SIG-M5 treated with dmso at 0.1 percent for 504 hours (cell line): ENCODE measurements around the gene LATS2.
"Not testable (repeated sequence)": the region's sequence is repeated elsewhere in the genome, so short reads cannot be mapped to it uniquely, and the experiment has no call there.

ENCODE experiments used
- DNase-seq: peaks from one replicate; lab custom pipeline; 2025; ENCODE audit not compliant: unreplicated experiment; lab: John Stamatoyannopoulos, UW

The LATS2 gene

DNA sequence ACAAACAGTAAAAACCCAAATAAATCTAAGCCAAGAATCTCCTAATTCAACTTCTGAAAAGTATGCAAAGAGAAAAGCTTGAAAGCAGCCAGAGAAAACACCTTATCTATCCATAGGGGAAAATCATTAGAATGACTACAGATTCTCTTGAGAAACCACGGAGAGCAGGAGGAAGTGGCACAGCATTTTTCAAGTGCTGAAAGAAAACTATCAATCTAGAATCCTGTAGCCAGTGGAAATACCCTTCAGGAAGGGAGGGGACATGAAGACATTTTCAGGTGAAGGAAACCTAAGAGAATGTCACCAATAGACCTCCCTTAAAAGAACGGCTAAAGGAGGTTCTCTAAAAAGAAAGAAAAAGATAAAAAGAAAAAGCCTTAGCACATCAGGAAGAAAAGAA is 92.6 kb downstream of the LATS2 start:
- no peak for DNase-seq

DNA sequence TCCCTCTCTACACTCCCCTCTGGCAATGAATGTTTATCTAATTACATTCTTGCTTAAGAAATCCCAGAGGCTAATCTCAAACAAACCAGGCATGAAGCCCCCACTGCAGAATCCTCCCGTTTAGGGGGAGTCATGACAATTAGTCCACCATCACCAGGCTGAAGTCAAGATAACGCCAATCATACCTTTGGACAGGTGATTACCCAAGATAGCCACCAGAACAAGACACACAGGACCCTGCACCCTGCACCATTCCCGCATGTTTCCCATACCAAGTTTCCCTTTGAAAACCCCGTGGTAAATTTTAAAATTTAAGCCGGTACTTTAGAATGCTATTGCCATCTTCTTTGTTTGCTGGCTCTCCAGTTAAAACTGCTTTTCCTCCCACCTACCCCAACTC is 94.0 kb downstream of the LATS2 start:
- DNase-seq, result no peak

- no peak for DNase-seq
Observed at GRCh38 chr13:20964904-20965303, 96.5 kb downstream of the LATS2 start.

- not testable (repeated sequence) for DNase-seq
Observed at GRCh38 chr13:20961663-20962062, 99.7 kb downstream of the LATS2 start.

DNA sequence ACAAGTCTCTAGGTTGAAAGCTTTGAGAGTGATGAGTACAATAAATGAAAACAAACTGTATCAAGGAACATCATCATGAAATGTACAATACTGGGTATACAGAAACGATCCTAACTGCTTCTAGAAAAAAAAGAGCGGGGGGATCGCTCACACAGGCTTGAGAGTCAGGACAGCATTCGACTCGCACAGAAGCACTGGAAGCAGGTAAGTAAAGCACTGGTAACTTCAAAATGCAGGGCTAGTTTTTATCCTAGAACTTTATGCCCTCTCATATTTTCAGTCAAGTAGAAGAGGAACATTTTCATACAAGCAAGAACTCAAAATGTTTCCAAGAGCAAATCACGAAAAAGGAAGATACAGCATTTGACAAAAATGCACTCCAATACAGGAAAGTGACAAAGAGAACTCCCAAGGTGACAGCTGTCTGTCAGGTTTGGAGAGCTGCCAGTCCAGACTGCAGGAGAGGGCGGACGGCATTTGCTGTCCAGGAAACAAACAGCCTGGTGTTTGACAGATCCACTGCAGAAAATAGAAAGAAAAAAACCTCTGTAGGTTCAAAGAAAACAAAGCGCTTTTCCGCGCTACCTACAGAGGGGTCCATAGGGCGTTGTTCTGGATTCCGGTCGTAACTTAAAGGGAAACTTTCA is 100.6 kb downstream of the LATS2 start:
- DNase-seq, result no peak

DNA sequence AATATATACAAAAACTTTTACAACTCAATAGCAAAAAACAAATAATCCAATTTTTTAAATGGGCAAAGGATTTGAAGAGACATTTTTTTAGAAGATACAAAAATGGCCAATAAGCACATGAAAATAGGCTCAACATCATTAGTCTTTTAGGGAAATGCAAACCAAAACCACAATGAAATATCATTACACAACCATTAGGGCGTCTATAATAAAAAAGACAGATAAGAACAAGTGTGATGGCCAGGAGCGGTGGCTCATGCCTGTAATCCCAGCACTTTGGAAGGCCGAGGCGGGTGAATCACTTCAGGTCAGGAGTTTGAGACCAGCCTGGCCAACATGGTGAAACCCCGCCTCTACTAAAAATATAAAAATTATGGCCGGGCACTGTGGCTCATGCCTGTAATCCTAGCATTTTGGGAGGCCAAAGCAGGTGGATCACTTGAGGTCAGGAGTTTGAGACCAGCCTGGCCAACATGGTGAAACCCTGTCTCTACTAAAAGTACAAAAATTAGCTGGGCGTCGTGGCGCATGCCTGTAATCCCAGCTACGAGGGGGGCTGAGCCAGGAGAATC is 104.3 kb downstream of the LATS2 start:
- not testable (repeated sequence) for DNase-seq

- no peak for DNase-seq
Observed at GRCh38 chr13:20955496-20955895, 105.9 kb downstream of the LATS2 start.

DNA sequence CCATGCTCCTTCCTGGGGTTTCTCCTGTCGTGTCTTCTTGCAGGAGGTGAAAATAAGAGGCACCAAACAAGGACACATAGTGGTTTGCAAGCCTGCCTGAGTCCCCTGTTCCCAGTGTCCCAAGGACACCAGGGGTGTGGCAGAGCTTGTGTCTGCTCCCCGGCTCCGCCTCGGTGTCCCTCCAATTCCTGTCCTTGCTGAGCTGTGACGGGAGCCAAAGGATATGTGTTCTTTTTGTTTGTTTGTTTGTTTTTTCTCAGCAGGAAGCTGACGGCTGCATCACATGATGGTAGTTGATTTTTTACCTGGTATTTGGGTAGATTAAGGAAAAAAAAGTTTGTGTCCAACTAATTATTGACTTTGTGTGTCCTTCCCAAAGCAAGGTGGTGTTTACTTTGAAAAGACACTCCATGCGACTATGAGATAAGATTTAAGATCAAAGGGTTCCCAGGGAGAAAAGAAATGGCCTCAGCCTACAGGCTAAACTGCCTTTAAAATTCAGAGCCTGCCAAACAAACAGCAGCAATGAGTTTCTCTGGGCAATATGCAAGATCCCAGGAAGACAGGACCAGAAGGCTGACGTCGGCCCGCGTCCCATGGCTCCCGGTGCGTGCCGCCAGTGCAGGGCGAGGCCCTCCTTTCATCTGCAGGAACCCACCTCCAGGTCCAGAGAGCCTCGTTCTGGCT is 108.0 kb downstream of the LATS2 start:
- no peak for DNase-seq

DNA sequence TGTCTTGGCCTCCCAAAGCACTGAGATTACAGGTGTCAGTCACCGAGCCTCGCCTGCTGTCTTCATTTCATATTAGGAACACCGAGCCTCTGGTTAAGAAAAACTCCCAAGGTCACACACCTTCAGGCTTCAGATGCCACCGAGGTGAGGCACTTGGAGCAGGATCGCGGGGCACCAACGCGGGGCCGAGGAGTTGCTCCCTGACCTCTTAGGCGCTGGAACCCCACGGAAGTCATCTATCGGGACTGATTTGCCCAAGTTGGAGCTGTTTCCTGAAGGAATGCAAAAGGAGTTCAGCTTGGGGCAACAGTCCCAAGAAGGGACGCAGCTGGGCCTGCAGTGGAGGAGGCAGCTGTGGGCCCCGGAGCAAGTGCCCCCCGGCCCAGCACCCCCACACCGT is 108.5 kb downstream of the LATS2 start:
- DNase-seq, result no peak

- not testable (repeated sequence) for DNase-seq
Observed at GRCh38 chr13:20948001-20948400, 113.4 kb downstream of the LATS2 start.

GRCh38 chr13:20945952-20946383 is 115.4 kb downstream of the LATS2 start:
- DNase-seq, result no peak

DNA sequence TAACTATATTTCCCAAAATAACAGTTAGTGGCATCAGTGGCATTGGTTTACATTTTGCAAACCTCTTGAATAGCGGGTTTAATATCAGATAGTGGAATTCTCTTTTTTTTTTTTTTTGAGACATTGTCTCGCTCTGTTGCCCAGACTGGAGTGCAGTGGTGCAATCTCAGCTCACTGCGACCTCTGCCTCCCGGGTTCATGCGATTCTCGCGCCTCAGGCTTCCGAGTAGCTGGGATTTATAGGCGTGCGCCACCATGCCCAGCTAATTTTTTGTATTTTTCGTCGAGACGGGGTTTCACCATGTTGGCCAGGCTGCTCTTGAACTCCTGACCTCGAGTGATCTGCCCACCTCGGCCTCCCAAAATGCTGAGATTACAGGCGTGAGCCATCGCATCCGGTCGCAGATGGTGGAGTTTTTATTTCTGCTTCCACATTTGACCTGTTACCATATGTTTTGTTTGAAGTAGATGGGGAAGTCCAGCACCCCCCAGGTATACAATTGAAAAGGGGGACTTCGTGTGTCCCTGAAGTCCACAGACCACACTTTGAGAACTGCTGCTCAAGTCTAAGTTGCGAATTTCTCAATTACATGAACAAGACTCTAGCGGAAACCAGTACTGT is 118.3 kb downstream of the LATS2 start:
- DNase-seq, result no peak

GRCh38 chr13:20940511-20940910 is 120.9 kb downstream of the LATS2 start:
- not testable (repeated sequence) for DNase-seq

DNA sequence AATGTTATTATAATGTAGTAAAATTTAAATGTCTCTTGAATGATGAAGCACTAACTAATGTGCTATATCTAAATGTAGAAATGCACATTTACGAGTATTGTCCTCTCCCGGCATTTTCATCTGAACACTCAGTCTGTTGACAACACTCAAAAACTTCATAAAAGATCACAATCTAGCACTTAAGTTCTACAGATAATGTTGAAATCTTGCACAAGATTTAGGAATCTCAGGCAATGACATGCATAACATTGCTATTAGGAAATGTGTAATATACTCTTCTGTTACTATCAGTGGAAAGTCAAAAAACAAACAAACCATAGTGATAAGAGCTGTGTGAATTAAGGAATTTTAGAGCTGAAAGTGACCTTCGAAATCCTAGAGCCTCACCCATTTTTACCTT is 121.3 kb downstream of the LATS2 start:
- DNase-seq, result no peak

DNA sequence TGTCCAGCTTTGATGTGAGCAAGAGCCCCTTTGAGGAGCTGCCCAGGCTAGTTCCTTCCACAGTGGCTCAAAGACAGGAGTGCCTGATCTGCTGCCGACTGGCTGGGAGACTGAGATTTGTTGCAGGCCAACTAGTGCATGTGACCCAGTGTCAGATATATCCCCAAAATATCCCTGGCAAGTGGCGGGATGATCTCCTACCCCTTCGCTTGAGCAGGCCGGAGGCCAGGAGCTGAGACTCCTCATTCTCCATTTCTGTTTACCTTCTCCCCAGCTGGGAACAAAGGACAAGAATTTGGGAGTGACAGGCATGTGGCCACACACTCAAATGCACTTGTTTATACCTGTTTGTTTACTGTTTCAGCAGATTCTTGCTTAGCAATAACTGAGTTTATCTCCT is 121.7 kb downstream of the LATS2 start:
- no peak for DNase-seq

DNA sequence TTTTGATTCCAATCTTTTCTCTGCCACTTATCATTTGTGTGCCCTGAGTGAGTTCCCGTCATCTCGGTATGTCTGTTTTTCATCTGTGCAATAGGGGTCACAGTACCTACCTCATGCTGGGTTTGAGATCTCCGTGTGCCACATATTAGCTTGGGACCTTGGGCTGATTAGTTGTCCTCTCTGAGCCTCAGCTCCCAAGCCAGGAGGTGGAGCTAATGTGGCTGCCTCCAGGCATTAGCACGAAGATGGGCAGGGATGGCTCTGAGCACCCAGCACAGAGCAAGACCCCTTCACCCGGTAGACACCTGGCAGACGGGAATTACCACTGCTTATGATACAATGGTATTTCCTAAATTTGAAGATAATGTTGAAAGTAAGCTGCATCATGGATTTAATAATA is 123.1 kb downstream of the LATS2 start:
- no peak for DNase-seq

- DNase-seq, result peak; percentile 21
Observed at GRCh38 chr13:20927596-20928257, 133.7 kb downstream of the LATS2 start.

GRCh38 chr13:20925395-20925790 is 136.0 kb downstream of the LATS2 start:
- DNase-seq, result not testable (repeated sequence)

- peak; percentile 72 for DNase-seq
Observed at GRCh38 chr13:20924758-20925394, 136.5 kb downstream of the LATS2 start.

- DNase-seq, result no peak
Observed at GRCh38 chr13:20923272-20923671, 138.1 kb downstream of the LATS2 start.
